ENCODE data around the gene TBC1D2. TPM values are rescaled to one million over a fixed set of nuclear protein-coding genes. Genes with fewer than 3 reads are reported as not detected.

The TBC1D2 gene
- total RNA-seq, 3 donors from 2014 or later (not counting 1 experiment from before 2014, with no cell fraction given), result 5.0 to 8.9 (median 7.0) TPM

DNA sequence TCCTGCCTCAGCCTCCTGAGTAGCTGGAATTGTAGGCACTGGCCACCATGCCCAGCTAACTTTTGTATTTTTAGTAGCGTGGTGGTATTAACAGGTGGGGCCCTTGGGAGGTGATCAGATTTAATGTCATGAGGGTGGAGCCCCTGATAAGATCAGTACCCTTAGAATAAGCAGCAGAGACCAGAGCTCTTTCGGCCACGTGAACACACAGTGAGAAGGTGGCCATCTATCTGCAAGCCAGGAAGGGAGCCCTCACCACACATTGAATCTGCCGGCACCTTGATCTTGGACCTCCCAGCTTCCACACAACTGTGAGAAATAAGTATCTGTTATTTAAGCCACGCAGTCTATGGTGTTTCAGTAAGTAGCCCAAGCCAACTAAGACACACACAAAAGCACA is 22.5 kb downstream of the TBC1D2 start:
- Histone ChIP-seq H3K27me3 (ENCODE audit: control insufficient read depth, insufficient read depth, low read length) (no peaks in the 10 kb centered on the region), H3K9me3 (ENCODE audit: control insufficient read depth, insufficient read depth, low read length) (no peaks in the 10 kb centered on the region), H3K36me3 (ENCODE audit: control insufficient read depth, insufficient read depth, low read length) (peaks cover 19% of the 10 kb centered on the region), H3K4me3 (ENCODE audit: low read length) (no peak overlapping the region), H3K27ac (ENCODE audit: low read length) (no peak overlapping the region), H3K4me1 (ENCODE audit: control insufficient read depth, insufficient read depth, low read length) (no peaks in the 10 kb centered on the region)
- H3K27me3 Mint-ChIP-seq (ENCODE audit: low read depth in 2 of 2), result no peaks in the 10 kb centered on the region
- peaks cover 8% of the 10 kb centered on the region for H3K36me3 Mint-ChIP-seq
- intact Hi-C loops (cut with micrococcal nuclease), result no loop called here
- no peaks in the 10 kb centered on the region for H3K4me1 Mint-ChIP-seq
- no peak overlapping the region for H3K4me3 Mint-ChIP-seq
- H3K27ac Mint-ChIP-seq, result no peak overlapping the region
- ATAC-seq (no peak), DNase-seq (no peak)
- WGBS (ENCODE audit: insufficient coverage), result 99% methylated on average over 5 of the region's 5 CpGs
- no peaks in the 10 kb centered on the region for H3K9me3 Mint-ChIP-seq
- TF ChIP-seq CTCF (IDR thresholded peaks at IDR 0.05), result no peak

DNA sequence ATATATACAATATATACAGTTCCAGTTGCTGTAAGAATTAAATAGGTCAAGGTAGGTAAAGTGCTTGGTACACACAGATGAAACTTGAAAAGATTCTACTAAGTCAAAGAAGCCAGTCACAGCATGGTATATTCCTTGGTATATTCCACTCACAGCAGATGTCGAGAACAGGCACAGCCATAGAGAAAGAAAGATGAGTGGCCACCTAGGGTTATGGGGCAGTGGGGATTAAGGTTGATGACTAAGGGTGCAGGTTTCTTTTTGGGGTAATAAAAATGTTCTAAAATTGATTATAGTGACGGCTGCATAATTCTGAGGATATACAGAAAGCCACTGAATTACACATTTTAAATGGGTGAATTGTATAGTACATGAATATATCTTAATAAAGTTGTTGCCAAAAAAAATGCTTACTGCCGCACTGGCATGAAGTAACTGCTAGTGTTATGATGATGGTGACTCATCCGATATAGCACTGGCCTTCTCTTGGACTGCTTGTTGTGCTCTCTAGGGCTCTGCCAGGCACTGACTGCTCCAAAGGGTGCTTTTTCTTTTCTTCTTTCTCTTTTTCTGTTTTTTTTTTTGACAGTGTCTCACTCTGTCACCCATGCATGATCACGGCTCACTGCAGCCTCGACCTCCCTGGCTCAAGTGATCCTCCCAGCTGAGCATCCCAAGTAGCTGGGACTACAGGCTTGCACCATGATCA is 23.5 kb downstream of the TBC1D2 start:
- Mint-ChIP-seq H3K27me3 (ENCODE audit: low read depth in 2 of 2) (no peaks in the 10 kb centered on the region), H3K4me1 (no peaks in the 10 kb centered on the region), H3K36me3 (peaks cover 8% of the 10 kb centered on the region), H3K4me3 (no peak overlapping the region), H3K9me3 (no peaks in the 10 kb centered on the region), H3K27ac (no peak overlapping the region)
- no peaks in the 10 kb centered on the region for H3K9me3 ChIP-seq (ENCODE audit: control insufficient read depth, insufficient read depth, low read length)
- H3K4me3 ChIP-seq (ENCODE audit: low read length), result no peak overlapping the region
- peaks cover 19% of the 10 kb centered on the region for H3K36me3 ChIP-seq (ENCODE audit: control insufficient read depth, insufficient read depth, low read length)
- no peaks in the 10 kb centered on the region for H3K27me3 ChIP-seq (ENCODE audit: control insufficient read depth, insufficient read depth, low read length)
- intact Hi-C loops (cut with micrococcal nuclease), result no loop called here
- no peaks in the 10 kb centered on the region for H3K4me1 ChIP-seq (ENCODE audit: control insufficient read depth, insufficient read depth, low read length)
- no peak overlapping the region for H3K27ac ChIP-seq (ENCODE audit: low read length)
- no peak for DNase-seq
- 94% methylated on average over 6 of the region's 6 CpGs for WGBS (ENCODE audit: insufficient coverage)
- no peak for ATAC-seq
- TF ChIP-seq CTCF (IDR thresholded peaks at IDR 0.05), result no peak

GRCh38 chr9:98230789-98231188 is 24.7 kb downstream of the TBC1D2 start:
- peaks cover 8% of the 10 kb centered on the region for H3K36me3 Mint-ChIP-seq
- no peak for ATAC-seq
- H3K27ac Mint-ChIP-seq, result no peak overlapping the region
- peaks cover 27% of the 10 kb centered on the region for H3K36me3 ChIP-seq (ENCODE audit: control insufficient read depth, insufficient read depth, low read length)
- H3K4me3 Mint-ChIP-seq, result no peak overlapping the region
- no peak for DNase-seq
- no peaks in the 10 kb centered on the region for H3K4me1 Mint-ChIP-seq
- intact Hi-C loops (cut with micrococcal nuclease), result no loop called here
- no peak for TF ChIP-seq CTCF (IDR thresholded peaks at IDR 0.05)
- no peaks in the 10 kb centered on the region for H3K9me3 ChIP-seq (ENCODE audit: control insufficient read depth, insufficient read depth, low read length)
- H3K27me3 Mint-ChIP-seq (ENCODE audit: low read depth in 2 of 2), result no peaks in the 10 kb centered on the region
- no peaks in the 10 kb centered on the region for H3K27me3 ChIP-seq (ENCODE audit: control insufficient read depth, insufficient read depth, low read length)
- H3K9me3 Mint-ChIP-seq, result no peaks in the 10 kb centered on the region
- no peaks in the 10 kb centered on the region for H3K4me1 ChIP-seq (ENCODE audit: control insufficient read depth, insufficient read depth, low read length)
- WGBS (ENCODE audit: insufficient coverage), result 88% methylated on average over 6 of the region's 6 CpGs
- no peak overlapping the region for H3K27ac ChIP-seq (ENCODE audit: low read length)
- H3K4me3 ChIP-seq (ENCODE audit: low read length), result no peak overlapping the region

DNA sequence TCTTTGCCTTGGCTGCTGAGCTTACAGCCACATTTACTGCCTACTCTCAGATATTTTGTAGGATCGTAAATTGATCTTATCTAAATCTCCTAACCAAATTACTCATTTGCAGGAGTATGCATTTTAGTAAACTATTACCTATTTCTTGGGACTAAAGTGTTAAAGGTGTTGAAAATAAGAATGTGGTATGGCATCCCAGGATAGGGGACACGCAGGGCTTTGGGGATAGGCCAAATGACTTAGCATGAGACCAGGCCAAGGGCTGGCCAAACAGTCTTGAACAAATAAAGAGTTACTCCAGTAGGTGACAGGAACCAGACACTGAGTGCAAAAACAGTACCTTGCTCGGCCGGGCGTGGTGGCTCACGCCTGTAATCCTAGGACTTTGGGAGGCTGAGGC is 25.1 kb downstream of the TBC1D2 start:
- no peak overlapping the region for H3K27ac ChIP-seq (ENCODE audit: low read length)
- TF ChIP-seq CTCF (IDR thresholded peaks at IDR 0.05), result no peak
- no peaks in the 10 kb centered on the region for H3K27me3 Mint-ChIP-seq (ENCODE audit: low read depth in 2 of 2)
- WGBS (ENCODE audit: insufficient coverage), result 98% methylated on average over 5 of the region's 6 CpGs
- DNase-seq (no peak), ATAC-seq (no peak)
- peaks cover 28% of the 10 kb centered on the region for H3K36me3 ChIP-seq (ENCODE audit: control insufficient read depth, insufficient read depth, low read length)
- H3K27me3 ChIP-seq (ENCODE audit: control insufficient read depth, insufficient read depth, low read length), result no peaks in the 10 kb centered on the region
- H3K4me3 ChIP-seq (ENCODE audit: low read length), result no peak overlapping the region
- H3K36me3 Mint-ChIP-seq, result peaks cover 8% of the 10 kb centered on the region
- intact Hi-C loops (cut with micrococcal nuclease), result no loop called here
- no peaks in the 10 kb centered on the region for H3K4me1 ChIP-seq (ENCODE audit: control insufficient read depth, insufficient read depth, low read length)
- no peaks in the 10 kb centered on the region for H3K4me1 Mint-ChIP-seq
- H3K9me3 ChIP-seq (ENCODE audit: control insufficient read depth, insufficient read depth, low read length), result no peaks in the 10 kb centered on the region
- no peak overlapping the region for H3K4me3 Mint-ChIP-seq
- H3K9me3 Mint-ChIP-seq, result no peaks in the 10 kb centered on the region
- no peak overlapping the region for H3K27ac Mint-ChIP-seq
